HG03097 (cell line): ENCODE results near the gene NOL12.
"Not testable (repeated sequence)": the region's sequence is repeated elsewhere in the genome, so short reads cannot be mapped to it uniquely, and the experiment has no call there.

Source experiments
- ATAC-seq: cut with Tn5 transposase; IDR thresholded peaks from one replicate; pipeline ENCODE4 v1.9.1; 2021; ENCODE audit not compliant: unreplicated experiment, low FRiP score

The NOL12 gene

GRCh38 chr22:37678372-37678771 is 7.8 kb upstream of the NOL12 start:
- ATAC-seq = no peak

- ATAC-seq = no peak
Observed at GRCh38 chr22:37679670-37680069, 6.5 kb upstream of the NOL12 start.

- ATAC-seq = no peak
Observed at GRCh38 chr22:37680191-37680851, 5.8 kb upstream of the NOL12 start.

- no peak for ATAC-seq
Observed at GRCh38 chr22:37681001-37681424, 5.1 kb upstream of the NOL12 start.

- no peak for ATAC-seq
Observed at GRCh38 chr22:37681556-37682049, 4.5 kb upstream of the NOL12 start.

GRCh38 chr22:37684803-37685615 is 1.1 kb upstream of the NOL12 start:
- no peak for ATAC-seq

- no peak for ATAC-seq
Observed at GRCh38 chr22:37690407-37690806, 4.3 kb downstream of the NOL12 start.

GRCh38 chr22:37690901-37691504 is 4.9 kb downstream of the NOL12 start:
- no peak for ATAC-seq

GRCh38 chr22:37692627-37693285 is 6.6 kb downstream of the NOL12 start:
- ATAC-seq = no peak

GRCh38 chr22:37694131-37694530 is 8.0 kb downstream of the NOL12 start:
- not testable (repeated sequence) for ATAC-seq

- ATAC-seq = not testable (repeated sequence)
Observed at GRCh38 chr22:37696260-37696656, 10.1 kb downstream of the NOL12 start.

GRCh38 chr22:37696657-37697537 is 10.8 kb downstream of the NOL12 start, which contains the start of gene TRIOBP:
Gene TRIOBP (plus strand): TSS chr22:37697048. CDS start chr22:37701366, 4,318 bp downstream.
- ATAC-seq = no peak

- no peak for ATAC-seq
Observed at GRCh38 chr22:37697538-37697835, 11.3 kb downstream of the NOL12 start.

- no peak for ATAC-seq
Observed at GRCh38 chr22:37701141-37701786, 15.1 kb downstream of the NOL12 start.

- ATAC-seq = no peak
Observed at GRCh38 chr22:37703906-37704305, 17.8 kb downstream of the NOL12 start.

GRCh38 chr22:37704645-37705044 is 18.5 kb downstream of the NOL12 start:
- ATAC-seq = no peak

- no peak for ATAC-seq
Observed at GRCh38 chr22:37705205-37705604, 19.1 kb downstream of the NOL12 start.

- ATAC-seq = no peak
Observed at GRCh38 chr22:37708580-37709444, 22.7 kb downstream of the NOL12 start.

GRCh38 chr22:37709445-37709765 is 23.3 kb downstream of the NOL12 start:
- ATAC-seq = no peak
